Measurements from ENCODE around the gene MCM5. TPM values are rescaled to one million over a fixed set of nuclear protein-coding genes. Genes with fewer than 3 reads are reported as not detected.
A peak's percentile ranks its signal among the peaks of the same experiment; 100 is the strongest.
"Not testable (repeated sequence)": the region's sequence is repeated elsewhere in the genome, so short reads cannot be mapped to it uniquely, and the experiment has no call there.

MCM5 gene
- total RNA-seq, 2 donors from 2014 or later, result 42.2 to 51.8 TPM

DNA sequence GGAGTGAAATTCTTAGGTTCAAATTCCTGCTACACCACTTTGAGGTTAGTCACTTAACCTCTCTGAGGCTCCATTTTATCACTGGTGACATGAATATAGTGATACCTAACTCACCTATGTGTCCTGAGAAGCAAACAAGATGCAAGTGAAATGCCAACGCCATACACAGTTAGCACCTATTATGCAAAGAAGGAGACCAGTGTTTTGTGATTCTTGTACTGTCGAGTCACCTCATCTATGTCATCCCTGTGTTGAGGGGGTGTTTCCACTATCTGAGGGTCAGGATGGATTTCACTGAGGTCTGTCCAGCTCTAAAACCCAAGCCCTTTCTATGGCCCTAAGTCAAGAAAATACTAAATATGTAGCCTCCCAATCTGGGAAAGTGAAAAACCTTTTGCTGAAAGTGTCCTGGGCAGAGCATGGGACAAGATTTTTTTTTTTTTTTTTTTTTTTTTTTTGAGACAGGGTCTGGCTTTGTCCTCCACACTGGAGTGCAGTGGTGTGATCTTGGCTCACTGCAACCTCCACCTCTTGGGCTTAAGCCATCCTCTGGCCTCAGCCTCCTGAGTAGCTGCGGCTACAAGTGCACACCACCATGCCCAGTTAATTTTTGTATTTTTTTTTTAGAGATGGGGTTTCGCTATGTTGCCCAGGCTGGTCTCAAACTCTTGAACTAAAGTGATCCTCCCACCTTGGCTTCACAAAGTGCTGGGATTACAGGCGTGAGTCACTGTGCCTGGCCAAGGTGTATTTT, 5.0 kb upstream of the MCM5 start:
- Histone ChIP-seq H3K27me3 (replicated peaks; ENCODE audit: insufficient read depth) (no peaks in the 10 kb centered on the region), H3K4me3 (no peak overlapping the region), H3K36me3 (no peaks in the 10 kb centered on the region), H3K4me1 (replicated peaks) (no peaks in the 10 kb centered on the region), H3K9me3 (no peaks in the 10 kb centered on the region), H3K27ac (no peak overlapping the region)
- WGBS, result 89% methylated on average over 5 of the region's 5 CpGs
- intact Hi-C loops (cut with DNase I), result no loop called here
- DNase-seq (ENCODE audit: low spot score), result no peak
- TF ChIP-seq POLR2AphosphoS5 (IDR thresholded peaks at IDR 0.05) (no peak), POLR2A (IDR thresholded peaks at IDR 0.05) (no peak)

DNA sequence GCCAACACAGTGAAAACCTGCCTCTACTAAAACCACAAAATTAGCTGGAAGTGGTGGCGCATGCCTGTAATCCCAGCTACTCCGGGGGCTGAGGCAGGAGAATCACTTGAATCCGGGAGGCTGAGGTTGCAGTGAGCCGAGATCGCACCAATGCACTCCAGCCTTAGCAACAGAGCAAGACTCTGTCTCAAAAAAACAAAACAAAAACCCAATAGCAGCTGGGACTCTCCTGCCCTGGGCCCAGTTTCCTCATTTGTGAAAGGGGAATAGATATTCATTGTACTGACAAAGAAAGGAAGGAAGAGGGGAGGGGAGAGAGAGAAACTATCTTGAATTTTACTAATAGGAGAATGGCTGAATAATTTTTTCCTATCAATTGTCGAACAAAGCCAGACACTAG, 3.3 kb upstream of the MCM5 start:
- H3K36me3 ChIP-seq; intact Hi-C loops (cut with DNase I); H3K27me3 ChIP-seq (replicated peaks; ENCODE audit: insufficient read depth); H3K27ac ChIP-seq; DNase-seq (ENCODE audit: low spot score); H3K9me3 ChIP-seq; H3K4me3 ChIP-seq; H3K4me1 ChIP-seq (replicated peaks): not testable (repeated sequence)
- WGBS, result 85% methylated on average over 6 of the region's 6 CpGs

DNA sequence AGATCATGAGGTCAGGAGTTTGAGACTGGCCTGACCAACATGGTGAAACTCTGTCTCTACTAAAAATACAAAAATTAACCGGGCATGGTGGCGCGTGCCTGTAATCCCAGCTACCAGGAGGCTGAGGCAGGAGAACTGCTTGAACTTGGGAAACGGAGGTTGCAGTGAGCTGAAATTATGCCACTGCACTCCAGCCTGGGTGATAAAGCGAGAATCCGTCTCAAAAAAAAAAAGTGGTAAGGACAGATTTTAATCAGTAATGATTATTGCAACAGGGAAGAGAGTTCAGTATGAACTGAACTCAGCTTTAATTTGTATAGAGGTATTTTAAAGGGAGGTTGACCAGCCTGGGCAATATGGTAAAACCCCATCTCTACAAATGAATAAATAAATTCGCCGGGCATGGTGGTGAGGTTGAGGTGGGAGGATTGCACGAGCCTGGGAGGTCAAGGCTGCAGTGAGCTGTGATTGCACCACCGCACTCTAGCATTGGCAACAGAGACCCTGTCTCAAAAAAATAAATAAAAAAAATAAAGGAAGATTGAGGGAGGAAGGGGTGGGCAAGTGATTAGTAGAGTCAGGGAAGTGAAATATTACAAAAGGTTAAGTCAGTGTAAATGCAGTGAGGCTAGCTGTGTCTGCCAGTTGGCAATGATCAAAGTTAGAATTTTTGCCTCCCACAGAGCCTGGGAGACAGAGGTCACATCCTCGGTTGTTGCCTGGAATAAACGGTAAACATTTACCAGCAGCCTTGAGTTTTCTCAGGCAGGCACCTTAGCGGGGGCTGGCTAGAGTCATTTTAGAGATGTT, 2.6 kb upstream of the MCM5 start:
- TF ChIP-seq, protein P1, sequence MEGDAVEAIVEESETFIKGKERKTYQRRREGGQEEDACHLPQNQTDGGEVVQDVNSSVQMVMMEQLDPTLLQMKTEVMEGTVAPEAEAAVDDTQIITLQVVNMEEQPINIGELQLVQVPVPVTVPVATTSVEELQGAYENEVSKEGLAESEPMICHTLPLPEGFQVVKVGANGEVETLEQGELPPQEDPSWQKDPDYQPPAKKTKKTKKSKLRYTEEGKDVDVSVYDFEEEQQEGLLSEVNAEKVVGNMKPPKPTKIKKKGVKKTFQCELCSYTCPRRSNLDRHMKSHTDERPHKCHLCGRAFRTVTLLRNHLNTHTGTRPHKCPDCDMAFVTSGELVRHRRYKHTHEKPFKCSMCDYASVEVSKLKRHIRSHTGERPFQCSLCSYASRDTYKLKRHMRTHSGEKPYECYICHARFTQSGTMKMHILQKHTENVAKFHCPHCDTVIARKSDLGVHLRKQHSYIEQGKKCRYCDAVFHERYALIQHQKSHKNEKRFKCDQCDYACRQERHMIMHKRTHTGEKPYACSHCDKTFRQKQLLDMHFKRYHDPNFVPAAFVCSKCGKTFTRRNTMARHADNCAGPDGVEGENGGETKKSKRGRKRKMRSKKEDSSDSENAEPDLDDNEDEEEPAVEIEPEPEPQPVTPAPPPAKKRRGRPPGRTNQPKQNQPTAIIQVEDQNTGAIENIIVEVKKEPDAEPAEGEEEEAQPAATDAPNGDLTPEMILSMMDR (IDR thresholded peaks at IDR 0.05), result no peak
- TF ChIP-seq POLR2A (IDR thresholded peaks at IDR 0.05) (no peak), POLR2AphosphoS5 (IDR thresholded peaks at IDR 0.05) (no peak)
- no peak for DNase-seq (ENCODE audit: low spot score)
- H3K27ac ChIP-seq, result no peak overlapping the region
- H3K36me3 ChIP-seq, result no peaks in the 10 kb centered on the region
- no peaks in the 10 kb centered on the region for H3K27me3 ChIP-seq (replicated peaks; ENCODE audit: insufficient read depth)
- H3K4me1 ChIP-seq (replicated peaks), result no peaks in the 10 kb centered on the region
- H3K9me3 ChIP-seq, result no peaks in the 10 kb centered on the region
- intact Hi-C loops (cut with DNase I), result no loop called here
- WGBS, result 70% methylated on average over 13 of the region's 13 CpGs
- no peak overlapping the region for H3K4me3 ChIP-seq

DNA sequence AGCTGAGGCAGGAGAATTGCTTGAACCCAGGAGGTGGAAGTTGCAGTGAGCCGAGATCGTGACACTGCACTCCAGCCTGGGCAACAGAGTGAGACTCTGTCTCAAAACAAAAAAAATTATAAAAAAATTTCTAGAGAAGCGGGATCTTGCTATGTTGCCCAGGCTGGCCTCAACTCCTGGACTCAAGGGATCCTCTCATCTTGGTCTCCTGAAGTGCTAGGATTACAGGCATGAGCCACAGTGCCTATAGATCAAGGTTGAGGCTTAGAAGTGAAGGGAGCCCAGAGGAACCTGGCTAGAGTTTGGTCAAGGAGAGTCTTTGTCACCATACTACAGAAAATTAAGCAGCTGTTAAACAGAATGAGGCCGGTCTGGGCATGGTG, 1.4 kb upstream of the MCM5 start:
- 99% methylated on average over 4 of the region's 4 CpGs for WGBS
- H3K36me3 ChIP-seq, result no peaks in the 10 kb centered on the region
- H3K4me3 ChIP-seq, result no peak overlapping the region
- no peaks in the 10 kb centered on the region for H3K4me1 ChIP-seq (replicated peaks)
- H3K27ac ChIP-seq, result no peak overlapping the region
- intact Hi-C loops (cut with DNase I), result no loop called here
- H3K27me3 ChIP-seq (replicated peaks; ENCODE audit: insufficient read depth), result no peaks in the 10 kb centered on the region
- H3K9me3 ChIP-seq, result no peaks in the 10 kb centered on the region
- DNase-seq (ENCODE audit: low spot score), result no peak
- TF ChIP-seq, protein P1 (IDR thresholded peaks at IDR 0.05), result no peak
- TF ChIP-seq POLR2AphosphoS5 (IDR thresholded peaks at IDR 0.05) (no peak), POLR2A (IDR thresholded peaks at IDR 0.05) (no peak)

DNA sequence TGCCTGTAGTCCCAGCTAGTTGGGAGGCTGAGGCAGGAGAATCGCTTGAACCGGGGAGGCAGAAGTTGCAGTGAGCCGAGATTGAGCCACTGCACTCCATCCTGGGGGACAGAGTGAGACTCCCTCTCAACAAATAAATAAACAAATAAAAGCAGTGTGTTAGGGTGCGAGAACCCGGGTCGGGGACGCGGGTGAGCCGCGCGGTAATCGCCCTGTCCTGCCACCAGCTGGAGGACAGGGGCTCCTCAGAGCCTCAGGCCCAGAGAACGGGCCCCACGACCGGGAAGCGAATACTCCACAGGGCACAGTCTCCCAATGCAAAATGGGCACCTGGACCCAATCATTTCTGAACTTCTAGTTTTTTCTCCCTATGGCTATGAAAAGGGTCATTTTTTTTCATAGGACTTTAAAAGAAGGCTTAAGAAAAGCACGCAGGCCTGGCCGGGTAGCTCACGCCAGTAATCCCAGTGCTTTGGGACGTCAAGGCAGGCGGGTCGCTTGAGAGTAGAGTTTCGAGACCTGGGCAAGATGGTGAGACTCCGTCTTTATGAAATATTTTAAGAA, 744 bp upstream of the MCM5 start:
- TF ChIP-seq POLR2A (IDR thresholded peaks at IDR 0.05) (no peak), POLR2AphosphoS5 (IDR thresholded peaks at IDR 0.05) (no peak)
- TF ChIP-seq, protein P1 (IDR thresholded peaks at IDR 0.05), result no peak
- Histone ChIP-seq H3K4me3 (peak overlapping the region; percentile 60 to 72), H3K4me1 (replicated peaks) (no peaks in the 10 kb centered on the region), H3K27ac (peak overlapping the region in 1 of 2 donors; percentile 54), H3K36me3 (no peaks in the 10 kb centered on the region), H3K27me3 (replicated peaks; ENCODE audit: insufficient read depth) (no peaks in the 10 kb centered on the region), H3K9me3 (no peaks in the 10 kb centered on the region)
- DNase-seq (ENCODE audit: low spot score), result no peak
- intact Hi-C loops (cut with DNase I), result no loop called here
- 76% methylated on average over 24 of the region's 24 CpGs for whole genome bisulfite sequencing
